Measurements from ENCODE around the gene ITGA5.
"Not testable (repeated sequence)": the region's sequence is repeated elsewhere in the genome, so short reads cannot be mapped to it uniquely, and the experiment has no call there.

The ITGA5 gene

DNA sequence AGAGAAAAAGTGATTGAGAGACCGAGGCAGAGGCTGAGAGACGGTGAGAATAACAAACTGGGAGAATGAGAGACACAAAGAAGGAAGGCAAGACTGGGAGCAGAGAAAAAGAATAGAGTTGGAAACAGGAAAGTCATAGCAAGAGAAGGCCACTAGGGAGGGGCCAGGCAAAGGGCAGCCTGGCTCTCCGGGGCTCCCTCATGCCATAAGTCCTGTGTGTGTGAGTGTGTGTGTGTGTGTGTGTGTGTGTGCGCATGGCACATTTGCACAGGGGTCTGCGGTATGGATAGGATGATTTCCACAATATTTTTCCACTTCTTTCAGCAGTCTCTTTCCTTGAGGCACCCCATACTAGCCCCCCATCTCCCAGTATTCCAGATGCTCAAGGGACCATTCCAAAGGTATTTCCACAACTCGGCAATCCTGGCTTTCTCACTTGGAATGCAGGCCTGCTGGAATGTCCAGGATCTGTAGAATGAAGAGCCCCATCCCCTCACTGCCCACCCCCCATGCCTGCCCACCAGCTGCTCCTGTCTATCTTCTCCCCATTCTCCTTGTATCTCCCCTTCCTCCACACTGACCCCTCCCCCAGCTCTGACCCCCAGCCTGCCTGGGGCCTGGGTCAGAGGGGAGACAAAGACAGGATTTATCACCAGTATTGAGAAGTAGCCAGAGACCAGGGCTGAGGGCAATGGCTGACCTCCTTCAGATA, 63.8 kb downstream of the ITGA5 start:
- TF ChIP-seq ZNF274 (IDR thresholded peaks at IDR 0.05; ENCODE audit: low read depth, low read length), result no peak
- no peak overlapping the region for H3K4me3 ChIP-seq (ENCODE audit: low read length)

- H3K4me3 ChIP-seq (ENCODE audit: low read length), result not testable (repeated sequence)
Measured at GRCh38 chr12:54354271-54354670, 64.8 kb downstream of the ITGA5 start.

DNA sequence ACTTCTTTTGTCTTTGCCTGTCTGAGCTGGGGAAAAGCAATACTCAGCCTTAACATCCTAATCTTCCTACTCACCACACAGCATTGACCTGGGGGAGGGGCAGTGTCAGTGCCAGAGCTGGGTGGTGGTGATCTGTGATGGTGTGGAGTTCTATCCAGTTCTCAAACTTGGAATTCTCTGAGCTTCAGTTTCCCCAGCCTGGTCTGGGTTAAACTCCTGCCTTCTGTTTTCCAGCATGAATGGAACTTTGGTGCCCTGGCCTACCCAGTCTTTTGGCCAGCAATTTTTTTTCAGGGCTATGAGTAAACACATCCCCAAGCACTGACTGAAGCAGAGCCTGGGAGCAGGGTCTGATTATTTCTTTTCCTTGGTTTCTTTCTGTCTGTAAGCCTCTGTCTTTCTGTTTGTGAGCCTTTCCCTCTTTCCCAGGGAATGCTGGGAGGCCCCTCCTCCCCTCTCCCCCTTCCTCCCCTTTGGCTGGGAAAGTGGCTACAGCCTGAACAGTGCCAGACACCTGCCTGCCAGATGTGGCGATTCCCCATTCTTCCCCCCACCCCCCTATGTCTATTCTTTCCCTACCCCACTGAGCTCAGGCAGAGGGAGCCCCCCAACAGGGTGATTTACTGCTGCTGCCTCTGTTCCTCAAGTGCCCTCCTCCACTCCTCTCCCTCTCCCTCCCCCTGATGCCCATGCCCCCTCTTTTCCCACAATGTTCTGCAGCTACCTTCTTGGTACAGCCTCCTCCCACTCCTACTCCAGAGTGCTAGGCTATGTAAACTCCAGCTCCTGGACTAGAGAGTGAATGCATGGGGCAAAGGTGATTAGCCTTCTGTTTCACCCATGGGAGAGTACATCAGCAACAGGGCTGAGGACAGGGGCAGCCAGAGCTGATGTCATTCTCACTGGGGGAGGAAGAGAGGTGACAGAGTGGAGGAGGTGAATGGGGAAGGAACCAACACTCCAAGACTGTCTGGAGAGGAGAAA, 65.9 kb downstream of the ITGA5 start:
- no peak for TF ChIP-seq ZNF274 (IDR thresholded peaks at IDR 0.05; ENCODE audit: low read depth, low read length)
- H3K4me3 ChIP-seq (ENCODE audit: low read length), result no peak overlapping the region

DNA sequence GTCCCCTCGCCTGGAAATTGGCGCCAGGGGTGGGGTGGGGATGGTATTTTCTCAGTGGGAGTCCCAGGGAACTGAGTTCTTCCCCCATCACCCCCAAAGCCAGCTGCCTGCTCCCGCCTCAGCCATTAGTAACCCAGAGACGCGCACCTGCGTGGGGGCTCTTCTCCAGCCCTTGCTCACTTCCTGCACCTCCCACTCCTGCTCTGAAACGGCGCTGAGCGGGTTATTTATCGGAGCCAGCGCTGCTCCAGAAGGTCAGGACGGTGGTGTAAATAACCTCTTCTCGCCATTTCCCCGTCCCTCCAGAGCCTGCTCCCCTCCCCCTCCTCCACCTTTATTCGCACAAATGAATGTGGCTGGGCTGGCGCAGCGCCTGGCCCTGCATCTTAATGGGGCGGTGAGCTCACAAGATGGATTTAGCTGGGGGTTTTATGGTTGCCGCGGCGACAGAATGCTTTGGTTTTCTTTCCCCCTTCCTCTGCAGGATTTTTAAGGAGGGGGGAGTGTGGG, 67.0 kb downstream of the ITGA5 start:
- no peak for TF ChIP-seq ZNF274 (IDR thresholded peaks at IDR 0.05; ENCODE audit: low read depth, low read length)

DNA sequence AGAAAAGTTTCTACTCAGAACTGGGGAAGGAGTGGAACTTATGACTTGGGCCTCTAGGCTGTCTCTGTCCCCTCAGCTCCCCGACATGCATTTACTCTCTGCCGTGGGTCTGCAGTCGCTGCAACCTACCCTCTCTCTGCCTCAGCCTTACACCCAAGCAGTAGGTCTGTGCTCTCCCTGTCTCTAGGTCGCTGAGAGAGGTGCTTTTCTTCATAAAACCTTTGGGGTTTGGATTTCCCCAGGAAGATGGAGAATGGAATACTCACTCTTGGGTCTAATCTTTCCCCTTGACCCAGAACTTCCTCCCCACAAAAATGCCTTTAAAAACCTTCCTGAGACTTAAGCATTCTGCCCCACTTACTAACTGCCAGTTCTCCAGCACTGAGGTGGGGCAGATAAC, 67.7 kb downstream of the ITGA5 start:
- H3K4me3 ChIP-seq (ENCODE audit: low read length), result no peak overlapping the region

More for the DNA sequence above, 67.0 kb downstream of the ITGA5 start:
- no peak overlapping the region for H3K4me3 ChIP-seq (ENCODE audit: low read length)

GRCh38 chr12:54350743-54351142, 68.3 kb downstream of the ITGA5 start:
- H3K4me3 ChIP-seq (ENCODE audit: low read length), result no peak overlapping the region
- TF ChIP-seq ZNF274 (IDR thresholded peaks at IDR 0.05; ENCODE audit: low read depth, low read length), result no peak

More for the DNA sequence above, 67.7 kb downstream of the ITGA5 start:
- no peak for TF ChIP-seq ZNF274 (IDR thresholded peaks at IDR 0.05; ENCODE audit: low read depth, low read length)

GRCh38 chr12:54349679-54350078, 69.4 kb downstream of the ITGA5 start:
- no peak overlapping the region for H3K4me3 ChIP-seq (ENCODE audit: low read length)
- TF ChIP-seq ZNF274 (IDR thresholded peaks at IDR 0.05; ENCODE audit: low read depth, low read length), result no peak

DNA sequence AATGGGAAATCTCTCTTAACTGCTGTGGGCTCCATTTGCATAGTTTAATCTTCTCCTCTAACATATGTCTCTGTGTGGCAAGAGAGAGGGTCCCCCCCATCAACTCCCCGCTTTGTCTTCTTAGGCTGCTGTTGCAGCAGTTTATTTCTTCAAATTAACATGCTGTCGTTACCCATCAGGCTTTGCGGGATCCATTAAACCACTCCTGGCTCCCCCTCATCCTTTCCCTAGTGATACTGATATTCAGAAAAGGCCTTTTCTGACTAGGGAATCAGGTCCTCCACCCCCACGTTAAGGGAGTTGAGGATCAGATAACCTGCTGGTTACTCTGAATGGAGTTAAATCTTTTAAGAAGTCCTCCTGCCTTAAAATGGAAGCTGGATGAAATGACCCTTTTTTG, 70.0 kb downstream of the ITGA5 start:
- no peak for TF ChIP-seq ZNF274 (IDR thresholded peaks at IDR 0.05; ENCODE audit: low read depth, low read length)
- H3K4me3 ChIP-seq (ENCODE audit: low read length), result no peak overlapping the region

Measured in GM08714 (cell line).